Activated CD4-positive, alpha-beta T cell treated with anti-CD3 and anti-CD28 coated beads, Interleukin-10, Interleukin-2, amounts not matched to agents 100 ng/mL and 50 ng/mL, durations not matched to agents 16 hours and 8 hours (primary cell): Measurements from ENCODE around the gene ITM2B.

Experiments used
- DNase-seq: peaks from one replicate; pipeline ENCODE4 v3.0.0-alpha.2; 2020

ITM2B gene

GRCh38 chr13:48264058-48264457, 31.1 kb downstream of the ITM2B start:
- no peak for DNase-seq

- DNase-seq, result peak; percentile 7
Measured at GRCh38 chr13:48265217-48265815, 32.3 kb downstream of the ITM2B start.

GRCh38 chr13:48266150-48266549, 33.1 kb downstream of the ITM2B start:
- DNase-seq, result no peak

- DNase-seq, result no peak
Measured at GRCh38 chr13:48266701-48267639, 34.0 kb downstream of the ITM2B start.

GRCh38 chr13:48268019-48268418, 35.0 kb downstream of the ITM2B start:
- no peak for DNase-seq

- no peak for DNase-seq
Measured at GRCh38 chr13:48273346-48273745, 40.3 kb downstream of the ITM2B start.

GRCh38 chr13:48275507-48275906, 42.5 kb downstream of the ITM2B start:
- DNase-seq, result peak; percentile 20

GRCh38 chr13:48278806-48279205, 45.8 kb downstream of the ITM2B start:
- DNase-seq, result no peak

GRCh38 chr13:48281556-48281955, 48.5 kb downstream of the ITM2B start:
- no peak for DNase-seq

- DNase-seq, result no peak
Measured at GRCh38 chr13:48291730-48292129, 58.7 kb downstream of the ITM2B start.

- DNase-seq, result no peak
Measured at GRCh38 chr13:48292650-48293049, 59.6 kb downstream of the ITM2B start.

- no peak for DNase-seq
Measured at GRCh38 chr13:48294653-48295052, 61.6 kb downstream of the ITM2B start.

- no peak for DNase-seq
Measured at GRCh38 chr13:48295271-48295670, 62.3 kb downstream of the ITM2B start.

- DNase-seq, result no peak
Measured at GRCh38 chr13:48296528-48296927, 63.5 kb downstream of the ITM2B start.

- DNase-seq, result no peak
Measured at GRCh38 chr13:48297131-48297786, 64.3 kb downstream of the ITM2B start.

GRCh38 chr13:48299591-48299990, 66.6 kb downstream of the ITM2B start:
- DNase-seq, result no peak

- no peak for DNase-seq
Measured at GRCh38 chr13:48302871-48303358, 69.9 kb downstream of the ITM2B start.

- peak; percentile 93 for DNase-seq
Measured at GRCh38 chr13:48303359-48304142, 70.5 kb downstream of the ITM2B start, which contains the start of gene RB1. Gene RB1 (plus strand): TSS chr13:48303751. CDS start chr13:48303913, 162 bp downstream.

- peak; percentile 33 for DNase-seq
Measured at GRCh38 chr13:48304143-48304876, 71.3 kb downstream of the ITM2B start.

GRCh38 chr13:48311223-48311622, 78.2 kb downstream of the ITM2B start:
- no peak for DNase-seq

- DNase-seq, result no peak
Measured at GRCh38 chr13:48315969-48316650, 83.1 kb downstream of the ITM2B start.
